Omental fat pad (tissue), 4 donors: Measurements from ENCODE around the gene TMIE. TPM values are rescaled to one million over a fixed set of nuclear protein-coding genes. Genes with fewer than 3 reads are reported as not detected.

ENCODE experiments used
- ATAC-seq: fragments of 150-250 bp; one replicate; pipeline ENCODE4 v1.9.1; 2016; ENCODE audit warnings: mild to moderate bottlenecking, moderate library complexity; ENCODE audit not compliant: low FRiP score
- DNase-seq: peaks from one replicate; pipeline ENCODE4 v3.0.0-alpha.2; 2019; ENCODE audit warnings: low spot score
- total RNA-seq, 4 donors: library from RNA; depleted of rRNA; stranded (reverse); fragments of >200 nt; gene quantifications; one replicate each; pipeline ENCODE4 v1.1.0, GENCODE V29; 2016
- TF ChIP-seq, protein P1 (sequence below), 3 donors: fragments of 450-650 bp; IDR thresholded peaks; one replicate each; pipeline ENCODE4 v1.5.1; 2016 to 2017; ENCODE audit warnings: antibody characterized with exemption in 3 of 3, mild to moderate bottlenecking in 3 of 3, moderate library complexity in 2 of 3

Gene TMIE
- total RNA-seq, 4 donors from 2014 or later: 0.79 TPM; not detected in 3

DNA sequence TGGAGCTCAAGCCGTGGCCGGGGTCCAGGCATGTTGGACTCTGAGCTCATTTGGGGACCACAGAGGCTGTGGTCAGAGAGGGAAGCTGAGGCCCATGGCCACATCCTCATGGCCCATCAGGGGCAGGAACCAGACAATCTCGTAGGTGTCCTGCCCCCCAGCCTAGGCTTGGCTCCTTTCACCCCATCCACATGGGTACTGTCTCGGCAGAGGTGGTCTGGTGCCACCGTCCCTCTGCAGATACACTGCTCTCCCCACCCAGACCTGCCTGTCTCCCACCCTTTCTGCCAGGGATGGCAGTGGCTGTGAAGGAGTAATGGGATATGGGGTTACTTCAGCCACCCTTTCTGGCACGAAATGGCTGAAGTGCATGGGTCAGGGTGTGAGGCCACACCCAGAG lies 8.5 kb downstream of the TMIE start:
- ATAC-seq (no peak), DNase-seq (no peak)
- TF ChIP-seq, protein P1, sequence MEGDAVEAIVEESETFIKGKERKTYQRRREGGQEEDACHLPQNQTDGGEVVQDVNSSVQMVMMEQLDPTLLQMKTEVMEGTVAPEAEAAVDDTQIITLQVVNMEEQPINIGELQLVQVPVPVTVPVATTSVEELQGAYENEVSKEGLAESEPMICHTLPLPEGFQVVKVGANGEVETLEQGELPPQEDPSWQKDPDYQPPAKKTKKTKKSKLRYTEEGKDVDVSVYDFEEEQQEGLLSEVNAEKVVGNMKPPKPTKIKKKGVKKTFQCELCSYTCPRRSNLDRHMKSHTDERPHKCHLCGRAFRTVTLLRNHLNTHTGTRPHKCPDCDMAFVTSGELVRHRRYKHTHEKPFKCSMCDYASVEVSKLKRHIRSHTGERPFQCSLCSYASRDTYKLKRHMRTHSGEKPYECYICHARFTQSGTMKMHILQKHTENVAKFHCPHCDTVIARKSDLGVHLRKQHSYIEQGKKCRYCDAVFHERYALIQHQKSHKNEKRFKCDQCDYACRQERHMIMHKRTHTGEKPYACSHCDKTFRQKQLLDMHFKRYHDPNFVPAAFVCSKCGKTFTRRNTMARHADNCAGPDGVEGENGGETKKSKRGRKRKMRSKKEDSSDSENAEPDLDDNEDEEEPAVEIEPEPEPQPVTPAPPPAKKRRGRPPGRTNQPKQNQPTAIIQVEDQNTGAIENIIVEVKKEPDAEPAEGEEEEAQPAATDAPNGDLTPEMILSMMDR (IDR thresholded peaks at IDR 0.05): no peak

DNA sequence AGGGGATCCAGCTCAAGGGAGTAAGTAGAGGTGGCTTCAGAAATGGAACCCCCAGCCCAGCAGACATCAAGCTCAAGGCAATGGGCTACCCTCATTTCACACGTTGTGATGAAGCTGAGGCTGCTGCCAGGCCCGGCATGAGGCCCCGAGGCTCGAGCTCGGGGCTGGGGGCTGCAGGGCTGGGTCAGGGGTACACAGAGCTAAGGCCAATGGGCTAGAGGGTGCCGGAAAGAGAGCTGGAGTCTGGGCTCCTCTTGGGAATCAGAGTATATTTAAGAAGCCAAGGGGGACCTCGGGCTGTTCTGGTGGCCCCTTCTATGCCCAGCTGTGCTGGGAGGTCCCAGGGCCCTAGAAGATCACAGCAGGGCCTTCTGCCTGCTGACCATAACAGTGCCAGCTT lies 9.0 kb downstream of the TMIE start:
- DNase-seq: no peak
- no peak for ATAC-seq
- TF ChIP-seq, protein P1 (IDR thresholded peaks at IDR 0.05): no peak

DNA sequence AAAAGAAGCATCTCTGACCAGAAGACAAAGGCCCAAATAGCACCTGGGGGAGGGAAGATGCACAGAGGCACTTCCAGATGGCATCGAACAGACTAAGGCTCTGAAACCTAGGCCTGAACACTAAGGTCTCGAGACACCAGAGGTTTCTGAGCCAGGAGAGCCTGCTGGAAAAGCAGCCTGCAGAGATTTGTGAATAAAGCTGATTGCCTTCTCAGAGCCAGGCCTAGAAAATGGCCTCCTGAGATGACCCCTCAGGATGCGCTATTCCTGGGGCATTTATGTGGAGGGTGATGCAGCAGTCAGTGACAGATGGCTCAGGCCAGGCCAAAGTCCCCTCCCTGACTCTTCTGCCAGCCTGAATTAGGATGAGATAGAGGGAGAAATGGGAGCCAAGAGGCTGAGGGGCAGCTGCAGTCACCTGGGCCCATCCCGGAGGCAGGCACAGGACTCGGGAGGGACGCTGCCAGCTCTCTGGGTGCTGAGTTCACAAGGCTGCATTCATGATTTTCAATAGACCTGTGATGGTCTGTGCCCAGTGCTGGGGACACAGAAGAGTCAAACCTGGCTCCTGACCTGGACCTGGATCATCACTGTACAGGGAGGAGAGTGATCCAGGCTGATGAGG lies 9.6 kb downstream of the TMIE start:
- ATAC-seq (no peak), DNase-seq (no peak)
- TF ChIP-seq, protein P1 (IDR thresholded peaks at IDR 0.05): no peak

DNA sequence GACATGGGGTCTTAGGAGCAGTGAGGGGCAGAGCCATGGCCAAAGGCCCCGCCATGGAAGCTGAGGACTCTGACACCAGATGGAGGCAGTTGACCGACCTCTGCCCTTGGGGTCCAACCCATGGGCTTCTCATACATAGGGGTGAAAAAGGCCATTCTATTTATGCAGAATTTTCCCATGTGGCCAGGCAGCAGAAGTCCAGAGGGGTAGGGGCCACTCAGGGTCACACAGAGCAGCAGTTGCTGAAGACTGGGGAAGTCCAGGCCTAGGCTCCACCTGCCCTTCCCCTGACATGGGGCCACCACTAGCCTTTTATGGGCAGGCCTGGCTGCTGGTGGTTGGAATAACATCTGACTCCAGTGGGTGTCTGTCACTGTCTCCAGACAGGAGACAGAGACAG lies 10.1 kb downstream of the TMIE start:
- no peak for DNase-seq
- ATAC-seq: no peak

DNA sequence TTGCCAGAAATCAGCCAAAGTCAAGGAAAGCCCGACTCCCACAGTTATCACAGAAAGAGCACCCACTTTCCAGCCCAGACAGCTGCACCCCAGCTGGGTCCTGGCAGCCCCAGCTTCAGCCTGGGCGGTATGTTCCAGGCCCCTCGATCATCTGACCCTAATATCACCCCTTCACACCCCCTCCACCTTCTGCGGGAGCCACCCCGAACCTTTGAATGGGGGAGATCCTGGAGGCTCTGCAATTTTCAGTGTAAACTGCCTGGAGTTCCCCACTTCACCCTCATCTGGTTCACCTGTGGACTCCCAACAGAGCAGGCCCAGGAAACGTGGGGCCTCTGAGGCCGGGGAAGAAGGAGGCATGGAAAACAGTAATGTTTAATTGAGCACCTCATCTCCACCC lies 10.6 kb downstream of the TMIE start:
- TF ChIP-seq, protein P1 (IDR thresholded peaks at IDR 0.05): no peak
- no peak for DNase-seq
- ATAC-seq: no peak

More for the DNA sequence above, 10.1 kb downstream of the TMIE start:
- TF ChIP-seq, protein P1 (IDR thresholded peaks at IDR 0.05): no peak

DNA sequence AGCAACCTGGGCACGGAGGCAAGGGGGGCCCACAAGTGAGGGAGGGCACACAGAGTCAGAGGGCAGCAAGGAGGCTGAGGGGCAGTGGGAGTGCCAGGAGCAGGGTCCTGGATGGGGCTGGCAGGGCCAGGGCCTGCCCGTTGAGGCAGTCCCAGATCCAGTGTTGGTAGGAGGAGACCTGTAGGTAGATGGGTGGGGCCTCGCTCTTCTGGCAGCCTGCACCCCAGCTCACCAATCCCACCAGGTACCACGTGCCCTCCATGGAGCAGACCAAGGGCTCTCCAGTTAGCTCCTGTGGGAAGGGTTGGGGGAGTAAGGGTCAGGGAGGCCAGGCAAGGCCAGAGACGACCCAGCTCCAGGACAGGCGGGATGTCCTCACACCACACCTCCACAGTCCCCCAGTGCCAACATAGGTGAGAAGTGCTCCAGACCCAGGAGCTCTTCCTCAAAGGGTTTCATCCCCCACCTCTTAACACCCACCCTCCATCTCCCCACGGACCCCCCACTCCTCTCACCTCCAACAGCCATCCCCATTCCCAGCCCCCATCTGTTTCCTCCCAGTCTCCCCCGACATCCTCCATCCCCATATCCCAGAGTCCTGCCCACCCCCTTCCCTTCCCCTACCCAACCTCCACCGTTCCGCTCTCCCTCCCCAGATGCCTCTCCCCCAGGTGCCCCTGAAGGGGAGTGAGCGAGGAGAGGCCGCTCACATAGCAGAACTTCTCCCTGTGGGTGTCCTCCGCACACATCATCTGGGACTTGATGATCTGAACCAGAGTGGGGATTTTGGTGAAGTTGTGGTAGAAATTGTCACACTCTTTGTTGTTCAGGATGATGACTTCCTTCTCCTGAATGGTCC lies 11.2 kb downstream of the TMIE start:
- DNase-seq: no peak
- no peak for ATAC-seq
- TF ChIP-seq, protein P1 (IDR thresholded peaks at IDR 0.05): no peak
